GM18520 (cell line): ENCODE results near the gene ZSWIM5.
"Not testable (repeated sequence)": the region's sequence is repeated elsewhere in the genome, so short reads cannot be mapped to it uniquely, and the experiment has no call there.

Source experiments
- ATAC-seq: cut with Tn5 transposase; IDR thresholded peaks from one replicate; pipeline ENCODE4 v1.9.1; 2021; ENCODE audit not compliant: unreplicated experiment

Gene ZSWIM5

DNA sequence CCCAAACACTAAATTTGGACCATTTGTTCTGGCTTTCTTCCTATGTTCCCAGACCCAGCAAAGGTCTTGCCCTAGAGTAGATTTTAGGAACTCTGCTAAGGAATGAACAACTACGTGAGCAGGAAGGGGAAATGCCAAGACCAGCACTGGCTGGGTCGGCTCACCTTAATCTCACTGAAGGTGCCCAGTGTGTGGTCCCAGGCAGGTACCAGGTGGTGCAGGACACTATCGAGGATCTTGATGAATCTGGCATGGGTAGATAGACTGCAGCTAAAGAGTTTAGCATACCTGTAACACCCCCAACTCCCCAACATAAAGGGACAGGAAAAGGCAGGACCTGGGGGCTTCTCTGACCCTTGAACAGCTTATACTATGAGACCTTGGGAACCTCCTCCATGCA is 198.3 kb downstream of the ZSWIM5 start:
- no peak for ATAC-seq

DNA sequence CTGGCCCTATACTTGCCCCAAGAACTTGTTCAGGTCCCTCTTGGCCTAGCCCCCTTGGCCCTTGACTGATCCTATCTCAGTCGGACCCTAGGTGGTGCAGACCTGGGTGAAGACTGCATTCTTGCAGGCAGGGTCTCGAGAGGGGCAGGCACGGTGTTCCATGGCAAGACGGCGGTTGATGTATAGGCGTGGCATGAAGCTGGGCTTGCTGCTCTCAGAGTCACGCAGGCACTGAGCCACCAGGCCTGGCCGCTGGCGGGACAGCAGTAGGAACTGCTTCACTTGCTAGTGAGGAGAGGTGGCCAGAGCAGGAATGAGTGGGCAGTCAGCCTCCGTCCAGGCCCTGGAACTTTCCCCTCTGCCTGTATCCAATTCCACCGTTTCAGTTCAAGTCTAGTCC is 199.1 kb downstream of the ZSWIM5 start:
- no peak for ATAC-seq

DNA sequence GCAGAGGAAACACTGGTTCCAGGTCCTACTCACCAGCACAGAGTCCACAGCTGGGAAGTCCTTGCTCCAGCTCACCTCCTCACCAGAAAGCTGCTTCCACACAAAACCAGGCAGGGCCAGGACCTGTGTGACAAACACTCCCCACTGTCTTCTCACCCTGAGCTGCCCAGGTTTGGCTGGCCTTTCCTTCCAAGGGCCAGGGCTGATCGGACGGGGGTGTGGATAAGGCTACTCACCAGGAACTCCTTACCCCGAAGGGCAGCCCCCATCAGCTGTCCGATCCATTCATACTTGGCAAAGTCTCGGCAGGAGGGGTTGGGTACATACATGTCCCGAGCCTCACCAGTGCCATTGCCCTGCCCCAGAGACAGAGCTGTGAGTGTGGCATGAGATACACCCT is 200.6 kb downstream of the ZSWIM5 start:
- no peak for ATAC-seq

GRCh38 chr1:45004281-45004920 is 202.0 kb downstream of the ZSWIM5 start:
- ATAC-seq = no peak

DNA sequence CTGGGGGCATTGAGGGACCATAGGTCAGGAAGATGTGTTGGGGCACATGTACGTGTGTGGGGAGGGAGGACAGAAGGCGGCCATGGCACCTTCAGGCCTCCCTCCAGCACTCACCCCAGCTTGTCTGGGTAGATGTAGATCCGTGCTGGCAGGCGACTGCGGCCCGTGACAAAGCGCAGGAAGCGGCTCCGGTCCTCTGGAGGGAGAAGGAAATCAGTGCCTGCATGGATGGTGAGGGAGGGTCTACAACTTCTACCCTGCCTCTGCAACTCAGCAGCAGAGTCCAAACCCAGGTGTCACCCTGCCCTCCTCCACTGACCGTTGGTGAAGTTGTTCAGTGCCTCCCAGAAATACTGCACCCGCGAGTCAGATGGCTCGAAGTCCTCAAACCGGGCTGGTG is 202.7 kb downstream of the ZSWIM5 start:
- no peak for ATAC-seq

DNA sequence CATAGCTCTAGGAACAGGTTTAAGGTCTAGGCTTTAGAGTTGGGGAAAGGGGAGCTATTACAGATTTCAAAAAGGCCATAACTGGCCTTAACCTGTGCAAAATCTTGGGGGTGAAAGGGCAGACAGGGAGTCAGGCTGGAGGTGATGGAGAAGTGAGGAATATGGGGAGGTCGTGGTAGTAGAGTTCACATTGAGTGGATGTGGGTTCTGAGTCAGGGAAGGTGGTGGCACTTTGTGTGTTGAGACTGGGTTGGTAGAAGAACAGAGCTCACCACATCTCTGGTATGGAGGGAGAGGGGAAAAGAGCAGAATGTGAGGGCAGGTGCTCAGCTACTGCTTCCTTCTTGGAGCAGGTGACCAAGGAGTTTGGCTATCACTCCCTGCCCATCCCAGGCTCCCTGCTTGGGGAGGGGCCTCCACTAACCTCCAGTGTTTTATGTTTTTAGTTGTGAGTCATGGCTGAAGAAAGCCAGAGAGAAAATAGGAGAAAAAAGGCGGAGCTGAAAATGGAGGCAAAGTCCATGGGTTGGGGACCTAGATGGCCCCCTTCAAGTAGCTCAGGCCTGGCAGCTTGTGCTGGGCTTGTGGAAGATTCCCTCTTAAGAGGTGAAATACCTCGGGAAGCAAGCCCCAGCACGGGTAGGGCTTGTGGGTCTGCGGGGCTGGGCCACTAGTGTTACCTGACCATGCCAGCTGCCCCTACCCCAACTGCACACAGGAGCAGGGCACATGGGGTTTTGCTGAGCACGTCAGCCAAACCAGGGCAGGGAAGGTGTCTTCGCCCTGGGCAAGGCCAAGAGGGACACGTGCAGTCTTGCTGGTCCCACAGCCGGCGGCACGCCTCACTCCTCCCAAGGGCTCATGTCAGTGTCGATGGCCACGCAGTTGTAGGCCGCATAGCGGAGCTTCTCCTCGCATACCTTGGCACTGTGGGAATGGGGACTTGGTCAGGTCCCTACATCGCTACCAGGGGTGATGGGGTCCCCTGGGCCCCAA is 203.5 kb downstream of the ZSWIM5 start:
- ATAC-seq = no peak

- ATAC-seq = not testable (repeated sequence)
These were observed 204.8 kb downstream of the ZSWIM5 start for GRCh38 chr1:45001576-45001975.

- no peak for ATAC-seq
These were observed 205.4 kb downstream of the ZSWIM5 start for GRCh38 chr1:45001011-45001481.

DNA sequence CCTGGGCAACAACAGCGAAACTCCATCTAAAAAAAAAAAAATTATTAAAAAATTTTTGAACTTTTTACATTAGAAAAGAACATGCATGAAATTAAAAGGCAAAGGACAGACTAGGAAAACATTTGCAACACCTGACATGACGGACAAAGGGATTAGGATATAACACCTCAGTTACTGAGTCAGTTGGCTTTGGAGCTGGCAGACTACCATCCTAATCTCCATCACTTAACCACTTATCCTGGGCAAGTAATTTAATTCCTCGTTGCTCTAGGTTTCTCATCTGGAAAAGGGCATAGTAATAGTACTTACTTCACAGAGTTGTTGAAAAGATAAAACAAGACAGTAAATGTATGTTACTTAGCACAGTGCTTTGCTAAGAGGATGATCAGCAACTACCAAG is 207.2 kb downstream of the ZSWIM5 start:
- no peak for ATAC-seq

- no peak for ATAC-seq
These were observed 210.8 kb downstream of the ZSWIM5 start for GRCh38 chr1:44995467-44996238.

- no peak for ATAC-seq
These were observed 212.0 kb downstream of the ZSWIM5 start for GRCh38 chr1:44994309-44994898.

DNA sequence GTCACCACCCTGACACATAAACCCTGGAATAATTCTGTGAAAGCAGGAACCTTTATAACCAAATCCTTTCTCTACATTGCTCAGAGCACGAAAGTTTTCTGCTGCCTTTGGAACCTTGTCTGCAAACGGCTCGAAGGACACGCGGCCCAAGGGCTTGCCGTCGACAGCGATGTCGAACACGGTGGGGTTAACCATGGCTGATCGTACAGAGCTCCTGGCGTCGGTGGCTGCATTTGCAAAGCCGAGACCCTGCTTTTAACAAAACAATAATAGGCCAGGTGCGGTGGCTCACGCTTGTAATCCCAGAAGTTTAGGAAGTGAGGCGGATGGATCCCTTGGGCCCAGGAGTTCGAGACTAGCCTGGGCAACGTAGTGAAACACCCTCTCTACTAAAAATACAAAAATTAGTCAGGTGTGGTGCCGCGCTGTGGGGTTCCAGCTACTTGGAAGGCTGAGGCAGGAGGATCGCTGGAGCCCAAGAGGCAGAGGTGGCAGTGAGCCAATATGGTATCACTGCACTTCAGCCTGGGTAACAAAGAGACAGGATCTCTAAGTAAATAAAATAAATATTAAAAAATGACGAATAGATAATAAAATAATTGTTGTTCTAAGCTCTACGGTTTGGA is 217.8 kb downstream of the ZSWIM5 start:
- ATAC-seq = no peak

GRCh38 chr1:44985747-44986359 is 220.6 kb downstream of the ZSWIM5 start:
- peak; percentile 4 for ATAC-seq

DNA sequence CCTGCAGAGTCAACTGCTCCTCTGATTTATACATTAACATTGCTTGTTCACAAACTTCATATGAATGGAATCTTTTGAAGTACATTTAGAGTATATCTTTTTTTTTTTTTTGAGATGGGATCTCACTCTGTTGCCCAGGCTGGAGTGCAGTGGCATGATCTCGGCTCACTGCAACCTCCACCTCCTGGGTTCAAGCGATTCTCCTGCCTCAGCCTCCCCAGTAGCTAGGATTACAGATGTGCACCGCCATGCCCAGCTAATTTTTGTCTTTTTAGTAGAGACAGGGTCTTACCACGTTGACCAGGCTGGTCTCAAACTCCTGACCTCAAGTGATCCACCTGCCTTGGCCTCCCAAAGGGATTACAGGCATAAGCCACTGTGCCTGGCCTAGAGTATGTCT is 229.0 kb downstream of the ZSWIM5 start:
- ATAC-seq = not testable (repeated sequence)

GRCh38 chr1:44976252-44976651 is 230.2 kb downstream of the ZSWIM5 start:
- ATAC-seq = no peak

- no peak for ATAC-seq
These were observed 232.8 kb downstream of the ZSWIM5 start for GRCh38 chr1:44973645-44974044.

GRCh38 chr1:44970317-44970716 is 236.1 kb downstream of the ZSWIM5 start:
- ATAC-seq = no peak
